Tibial artery (tissue), 4 donors: ENCODE measurements around the gene SNTG2.

Experiments
- DNase-seq, 2 donors: peaks; one replicate each; pipeline ENCODE4 v3.0.0-alpha.2; 2019
- H3K27ac ChIP-seq, 2 donors: fragments of 200-600 bp; sonication (generic) in 1 of 2; 1 replicate in 1 of 2; 2 replicates in 1 of 2; pipeline ENCODE4 v1.5.1; 2018 to 2019; ENCODE audit warnings: mild to moderate bottlenecking in 1 of 2
- H3K27me3 ChIP-seq, 2 donors: fragments of 200-600 bp; sonication (generic) in 1 of 2; one replicate each; pipeline versions ENCODE4 v1.5.1 to v1.6.0; 2016 to 2019
- H3K36me3 ChIP-seq, 3 donors: fragments of 200-600 bp; sonication (generic) in 2 of 3; one replicate each; pipeline ENCODE4 v1.5.1; 2016 to 2019; ENCODE audit warnings: mild to moderate bottlenecking in 2 of 3
- H3K4me1 ChIP-seq, 4 donors: fragments of 200-600 bp; sonication (generic) in 2 of 4; 1 replicate in 3 of 4; 2 replicates in 1 of 4; pipeline ENCODE4 v1.5.1; 2016 to 2019
- H3K4me3 ChIP-seq, 2 donors: fragments of 200-600 bp; sonication (generic) in 1 of 2; 1 replicate in 1 of 2; 2 replicates in 1 of 2; pipeline ENCODE4 v1.5.1; 2018 to 2019; ENCODE audit warnings: mild to moderate bottlenecking in 2 of 2
- H3K9me3 ChIP-seq, 3 donors: fragments of 200-600 bp; sonication (generic) in 1 of 3; one replicate each; pipeline ENCODE4 v1.5.1; 2016 to 2019
- intact Hi-C: fragments of 100-400 bp; cut with DNase I; formaldehyde crosslinking; loops from one replicate; pipeline ENCODE4 v1.15.0; 2023; ENCODE audit warnings: low total_unique reads
- TF ChIP-seq, protein P1 (sequence below), 2 experiments: fragments of 200-600 bp in 1 of 2; fragments of 450-650 bp in 1 of 2; IDR thresholded peaks; one replicate each; pipeline ENCODE4 v1.5.1; 2017 to 2019; ENCODE audit warnings: antibody characterized with exemption in 2 of 2, mild to moderate bottlenecking in 1 of 2, moderate library complexity in 1 of 2

The SNTG2 gene

GRCh38 chr2:1286929-1287328 lies 336.3 kb downstream of the SNTG2 start:
- no peak for DNase-seq
- H3K4me1 ChIP-seq = no peaks in the 10 kb centered on the region
- intact Hi-C loops = no loop called here
- TF ChIP-seq, protein P1, sequence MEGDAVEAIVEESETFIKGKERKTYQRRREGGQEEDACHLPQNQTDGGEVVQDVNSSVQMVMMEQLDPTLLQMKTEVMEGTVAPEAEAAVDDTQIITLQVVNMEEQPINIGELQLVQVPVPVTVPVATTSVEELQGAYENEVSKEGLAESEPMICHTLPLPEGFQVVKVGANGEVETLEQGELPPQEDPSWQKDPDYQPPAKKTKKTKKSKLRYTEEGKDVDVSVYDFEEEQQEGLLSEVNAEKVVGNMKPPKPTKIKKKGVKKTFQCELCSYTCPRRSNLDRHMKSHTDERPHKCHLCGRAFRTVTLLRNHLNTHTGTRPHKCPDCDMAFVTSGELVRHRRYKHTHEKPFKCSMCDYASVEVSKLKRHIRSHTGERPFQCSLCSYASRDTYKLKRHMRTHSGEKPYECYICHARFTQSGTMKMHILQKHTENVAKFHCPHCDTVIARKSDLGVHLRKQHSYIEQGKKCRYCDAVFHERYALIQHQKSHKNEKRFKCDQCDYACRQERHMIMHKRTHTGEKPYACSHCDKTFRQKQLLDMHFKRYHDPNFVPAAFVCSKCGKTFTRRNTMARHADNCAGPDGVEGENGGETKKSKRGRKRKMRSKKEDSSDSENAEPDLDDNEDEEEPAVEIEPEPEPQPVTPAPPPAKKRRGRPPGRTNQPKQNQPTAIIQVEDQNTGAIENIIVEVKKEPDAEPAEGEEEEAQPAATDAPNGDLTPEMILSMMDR (IDR thresholded peaks at IDR 0.05) = no peak
- peaks cover 0 to 7% of the 10 kb centered on the region in 2 donors for H3K27me3 ChIP-seq
- H3K9me3 ChIP-seq = no peaks in the 10 kb centered on the region
- no peak overlapping the region for H3K4me3 ChIP-seq
- no peak overlapping the region for H3K27ac ChIP-seq
- H3K36me3 ChIP-seq = no peaks in the 10 kb centered on the region

GRCh38 chr2:1287427-1287826 lies 336.8 kb downstream of the SNTG2 start:
- peaks cover 0 to 3% of the 10 kb centered on the region in 2 donors for H3K27me3 ChIP-seq
- TF ChIP-seq, protein P1 (IDR thresholded peaks at IDR 0.05) = no peak
- no peaks in the 10 kb centered on the region for H3K36me3 ChIP-seq
- no peaks in the 10 kb centered on the region for H3K9me3 ChIP-seq
- no peak overlapping the region for H3K4me3 ChIP-seq
- intact Hi-C loops = no loop called here
- no peak overlapping the region for H3K27ac ChIP-seq
- no peaks in the 10 kb centered on the region for H3K4me1 ChIP-seq
- no peak for DNase-seq

- H3K9me3 ChIP-seq = no peaks in the 10 kb centered on the region
- DNase-seq = no peak
- no peak overlapping the region for H3K4me3 ChIP-seq
- no peaks in the 10 kb centered on the region for H3K36me3 ChIP-seq
- intact Hi-C loops = no loop called here
- H3K27me3 ChIP-seq = peaks cover 0 to 7% of the 10 kb centered on the region in 2 donors
- TF ChIP-seq, protein P1 (IDR thresholded peaks at IDR 0.05) = no peak
- no peak overlapping the region for H3K27ac ChIP-seq
- no peaks in the 10 kb centered on the region for H3K4me1 ChIP-seq
Observed at GRCh38 chr2:1294900-1295299, 344.3 kb downstream of the SNTG2 start.

DNA sequence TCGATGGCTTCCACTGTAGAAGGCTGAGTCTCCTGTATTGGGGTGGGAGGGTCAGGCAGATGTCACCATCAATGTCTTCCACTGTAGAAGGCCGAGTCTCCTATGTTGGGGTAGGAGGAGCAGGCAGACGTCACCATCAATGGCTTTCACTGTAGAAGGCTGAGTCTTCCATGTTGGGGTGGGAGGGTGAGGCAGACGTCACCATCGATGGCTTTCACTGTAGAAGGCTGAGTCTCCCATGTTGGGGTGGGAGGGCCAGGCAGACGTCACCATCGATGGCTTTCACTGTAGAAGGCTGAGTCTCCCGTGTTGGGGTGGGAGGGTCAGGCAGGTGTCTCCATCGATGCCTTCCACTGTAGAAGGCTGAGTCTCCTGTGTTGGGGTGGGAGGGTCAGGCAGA lies 345.1 kb downstream of the SNTG2 start:
- no peak overlapping the region for H3K27ac ChIP-seq
- no peaks in the 10 kb centered on the region for H3K36me3 ChIP-seq
- TF ChIP-seq, protein P1 (IDR thresholded peaks at IDR 0.05) = no peak
- H3K9me3 ChIP-seq = no peaks in the 10 kb centered on the region
- intact Hi-C loops = no loop called here
- no peaks in the 10 kb centered on the region for H3K4me1 ChIP-seq
- H3K27me3 ChIP-seq = peaks cover 0 to 7% of the 10 kb centered on the region in 2 donors
- no peak overlapping the region for H3K4me3 ChIP-seq
- DNase-seq = no peak

DNA sequence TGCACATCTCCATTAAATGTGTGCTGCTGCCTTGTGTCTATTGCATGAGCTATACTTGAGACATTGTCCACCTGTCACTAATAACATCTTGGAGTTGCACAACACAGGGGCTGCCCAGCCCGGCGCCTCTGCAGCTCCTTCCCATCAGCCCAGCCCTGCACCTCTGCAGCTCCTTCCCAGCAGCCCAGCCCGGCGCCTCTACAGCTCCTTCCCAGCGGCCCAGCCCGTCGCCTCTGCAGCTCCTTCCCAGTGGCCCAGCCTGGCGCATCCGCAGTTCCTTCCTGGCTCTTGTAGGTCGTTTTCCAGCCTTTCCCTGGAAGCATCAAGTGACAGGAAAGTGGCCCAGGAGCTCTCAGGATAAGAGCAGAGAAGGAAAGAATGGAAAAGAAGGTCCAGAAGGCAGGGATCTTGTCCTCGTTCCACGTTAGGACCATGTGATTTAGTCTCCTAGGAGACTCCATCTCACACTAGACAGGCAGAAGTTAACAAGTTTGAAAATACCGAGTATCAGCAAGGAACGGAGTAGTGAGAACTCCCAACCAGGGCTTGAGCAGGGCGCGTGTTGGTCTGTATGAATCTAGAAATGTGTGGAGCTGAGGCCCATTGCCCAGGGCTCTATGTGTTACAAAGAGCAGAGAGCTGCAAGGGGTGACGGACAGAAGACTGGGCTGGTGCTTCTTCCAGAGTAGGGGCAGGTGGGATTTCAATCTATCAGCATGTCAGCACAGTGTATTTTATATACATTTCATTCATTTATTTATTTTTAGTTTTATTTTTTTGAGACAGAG lies 346.9 kb downstream of the SNTG2 start:
- Histone ChIP-seq H3K9me3 (no peaks in the 10 kb centered on the region), H3K27me3 (peaks cover 0 to 7% of the 10 kb centered on the region in 2 donors), H3K36me3 (no peaks in the 10 kb centered on the region), H3K4me3 (no peak overlapping the region), H3K4me1 (no peaks in the 10 kb centered on the region), H3K27ac (no peak overlapping the region)
- no peak for DNase-seq
- TF ChIP-seq, protein P1 (IDR thresholded peaks at IDR 0.05) = no peak
- intact Hi-C loops = no loop called here
